Suprapubic skin (tissue), 3 donors: Measurements from ENCODE around the gene CPT2.

Experiments
- CTCF ChIP-seq, 2 donors: fragments of 200-600 bp in 1 of 2; fragments of 450-650 bp in 1 of 2; sonication (generic) in 1 of 2; IDR thresholded peaks; one replicate each; pipeline ENCODE4 v1.5.1; 2016 to 2019; ENCODE audit warnings: antibody characterized with exemption in 2 of 2, mild to moderate bottlenecking in 1 of 2, moderate library complexity in 1 of 2
- EP300 ChIP-seq: sonication (generic); formaldehyde crosslinking; IDR thresholded peaks from one replicate; pipeline ENCODE4 v1.6.1; 2017; ENCODE audit warnings: antibody characterized with exemption

GRCh38 chr1:53155945-53156344, 40.7 kb upstream of the CPT2 start:
- no peak for TF ChIP-seq EP300
- TF ChIP-seq CTCF (IDR thresholded peaks at IDR 0.05) = no peak
